Nephron progenitor cell (in vitro differentiated cells): ENCODE measurements around the gene GPR15LG.

Source experiments
- DNase-seq: peaks from one replicate; pipeline ENCODE4 v3.0.0; 2021
- H3K27ac Mint-ChIP-seq: 2 replicates; pipeline ENCODE4 v1.8.0; 2021; ENCODE audit warnings: mild to moderate bottlenecking, moderate library complexity, mixed read lengths
- H3K27me3 Mint-ChIP-seq: 2 replicates; pipeline ENCODE4 v1.8.0; 2021; ENCODE audit warnings: mild to moderate bottlenecking, low read depth, mixed read lengths; ENCODE audit not compliant: poor library complexity
- H3K36me3 Mint-ChIP-seq: 2 replicates; pipeline ENCODE4 v1.8.0; 2021; ENCODE audit warnings: low read depth, mixed read lengths
- H3K4me1 Mint-ChIP-seq: 2 replicates; pipeline ENCODE4 v1.8.0; 2021; ENCODE audit warnings: mixed read lengths
- H3K4me3 Mint-ChIP-seq: 2 replicates; pipeline ENCODE4 v1.8.0; 2021; ENCODE audit warnings: mild to moderate bottlenecking, moderate library complexity, mixed read lengths
- H3K9me3 Mint-ChIP-seq: 2 replicates; pipeline ENCODE4 v1.8.0; 2021; ENCODE audit warnings: mild to moderate bottlenecking, moderate library complexity, mixed read lengths
- CTCF ChIP-seq: fragments of 200-600 bp; sonication (generic); IDR thresholded peaks from 2 replicates; pipeline ENCODE4 v1.5.0; 2021; ENCODE audit warnings: antibody characterized with exemption

Gene GPR15LG

DNA sequence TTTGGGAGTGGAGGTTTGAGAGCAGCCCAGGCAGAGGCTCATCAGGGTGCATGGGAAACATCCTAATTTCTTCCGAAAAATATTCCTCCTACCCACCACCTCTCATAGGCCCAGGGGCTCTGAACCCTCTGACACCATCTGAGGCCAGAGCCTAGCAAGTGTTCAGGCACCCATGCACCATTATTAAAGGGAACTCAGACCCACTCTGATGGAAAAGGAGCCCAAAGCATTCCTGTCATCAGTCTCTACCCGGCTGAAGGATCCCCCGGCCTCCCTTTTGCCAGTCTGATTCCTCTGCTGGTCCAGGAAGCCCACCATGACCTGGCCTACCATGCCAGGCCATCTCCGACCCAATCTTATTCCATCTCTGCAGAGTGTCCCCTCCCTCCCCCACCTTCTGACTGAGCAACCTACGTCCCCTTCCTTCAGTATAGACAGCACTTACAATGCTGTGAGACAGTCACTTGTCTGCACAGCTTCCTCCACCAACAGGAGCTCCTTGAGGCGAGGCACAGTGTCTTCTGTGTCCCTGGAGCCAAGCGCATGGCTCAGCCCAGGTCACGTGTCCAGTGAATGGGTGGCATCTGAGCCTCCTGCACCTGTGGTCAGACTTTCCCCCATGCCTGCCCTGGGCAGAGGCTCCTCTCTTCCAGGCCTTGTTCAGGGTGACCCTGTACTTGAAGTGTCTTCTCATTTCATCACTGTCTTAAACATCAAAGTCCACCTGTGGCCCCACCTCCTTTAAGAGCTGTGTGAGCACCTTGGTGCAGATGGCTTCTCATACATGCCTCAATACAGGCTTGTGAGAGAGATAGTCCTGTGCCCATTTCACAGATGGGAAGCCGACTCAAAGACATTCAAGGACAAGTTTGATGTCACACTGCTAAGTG, 889 bp upstream of the GPR15LG start:
- Mint-ChIP-seq H3K4me3 (no peak overlapping the region), H3K36me3 (no peaks in the 10 kb centered on the region), H3K4me1 (peaks cover 15% of the 10 kb centered on the region), H3K27me3 (peaks cover 4% of the 10 kb centered on the region), H3K9me3 (no peaks in the 10 kb centered on the region), H3K27ac (peak overlapping the region; percentile 80)
- TF ChIP-seq CTCF, result no peak
- no peak for DNase-seq

- no peak for DNase-seq
- no peaks in the 10 kb centered on the region for H3K9me3 Mint-ChIP-seq
- H3K4me3 Mint-ChIP-seq, result no peak overlapping the region
- peaks cover 15% of the 10 kb centered on the region for H3K4me1 Mint-ChIP-seq
- no peak overlapping the region for H3K27ac Mint-ChIP-seq
- H3K27me3 Mint-ChIP-seq, result peaks cover 4% of the 10 kb centered on the region
- no peak for TF ChIP-seq CTCF
- H3K36me3 Mint-ChIP-seq, result no peaks in the 10 kb centered on the region
These were observed 1.8 kb downstream of the GPR15LG start for GRCh38 chr10:84175436-84175835.

DNA sequence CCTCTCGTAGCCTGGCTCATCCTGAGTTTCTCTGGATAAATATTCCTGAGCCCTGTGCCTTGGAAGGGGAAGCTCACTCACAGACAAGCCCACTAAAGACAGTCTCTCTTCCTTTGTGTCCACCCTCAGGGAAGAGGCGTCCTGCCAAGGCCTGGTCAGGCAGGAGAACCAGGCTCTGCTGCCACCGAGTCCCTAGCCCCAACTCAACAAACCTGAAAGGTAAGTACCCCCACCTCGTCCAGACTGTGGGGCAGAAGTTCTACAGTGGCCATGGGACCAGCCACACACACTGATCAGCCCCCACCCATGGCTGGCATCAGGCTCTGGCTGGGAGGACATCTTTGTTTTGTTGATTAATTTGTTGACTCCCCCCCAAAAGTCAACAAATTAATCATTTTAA, 2.8 kb downstream of the GPR15LG start:
- no peak for DNase-seq
- Mint-ChIP-seq H3K27ac (no peak overlapping the region), H3K4me3 (no peak overlapping the region), H3K4me1 (peaks cover 12% of the 10 kb centered on the region), H3K36me3 (no peaks in the 10 kb centered on the region), H3K9me3 (peaks cover 2% of the 10 kb centered on the region), H3K27me3 (peaks cover under 1% of the 10 kb centered on the region)
- no peak for TF ChIP-seq CTCF

DNA sequence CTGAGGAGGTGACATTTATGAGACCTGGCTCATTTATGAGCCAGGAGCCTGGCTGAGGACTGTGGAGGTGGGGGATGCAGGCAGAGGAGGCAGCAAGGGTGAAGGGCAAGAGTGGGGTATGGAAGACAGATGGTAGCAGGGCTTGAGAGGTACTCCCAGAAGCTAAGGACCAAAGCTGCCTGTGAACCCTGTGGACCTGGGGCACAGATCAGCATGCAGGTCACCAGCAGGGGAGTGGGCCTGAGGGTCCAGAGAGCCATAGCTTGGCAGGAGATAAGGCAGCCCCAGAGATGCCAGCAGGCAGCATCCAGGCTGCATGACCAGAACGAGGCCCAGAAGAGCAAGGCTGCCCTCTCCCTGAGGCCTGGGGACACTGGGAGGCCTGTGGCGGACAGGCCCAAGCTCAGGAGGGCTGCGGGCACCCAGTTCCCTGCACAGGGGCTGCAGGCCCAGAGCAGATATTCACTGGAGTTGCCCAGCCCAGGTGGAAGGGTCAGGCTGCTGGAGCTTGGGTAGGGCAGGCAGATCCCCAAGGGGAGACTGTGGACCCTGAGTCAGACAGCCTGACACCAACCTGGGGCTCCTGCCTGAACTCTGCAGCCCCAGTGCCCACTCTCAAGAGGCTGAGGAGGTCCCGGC, 3.4 kb downstream of the GPR15LG start:
- Mint-ChIP-seq H3K9me3 (peaks cover 4% of the 10 kb centered on the region), H3K4me3 (no peak overlapping the region), H3K4me1 (peaks cover 6% of the 10 kb centered on the region), H3K27me3 (no peaks in the 10 kb centered on the region), H3K36me3 (no peaks in the 10 kb centered on the region), H3K27ac (peak overlapping the region; percentile 8)
- no peak for DNase-seq
- TF ChIP-seq CTCF, result no peak

DNA sequence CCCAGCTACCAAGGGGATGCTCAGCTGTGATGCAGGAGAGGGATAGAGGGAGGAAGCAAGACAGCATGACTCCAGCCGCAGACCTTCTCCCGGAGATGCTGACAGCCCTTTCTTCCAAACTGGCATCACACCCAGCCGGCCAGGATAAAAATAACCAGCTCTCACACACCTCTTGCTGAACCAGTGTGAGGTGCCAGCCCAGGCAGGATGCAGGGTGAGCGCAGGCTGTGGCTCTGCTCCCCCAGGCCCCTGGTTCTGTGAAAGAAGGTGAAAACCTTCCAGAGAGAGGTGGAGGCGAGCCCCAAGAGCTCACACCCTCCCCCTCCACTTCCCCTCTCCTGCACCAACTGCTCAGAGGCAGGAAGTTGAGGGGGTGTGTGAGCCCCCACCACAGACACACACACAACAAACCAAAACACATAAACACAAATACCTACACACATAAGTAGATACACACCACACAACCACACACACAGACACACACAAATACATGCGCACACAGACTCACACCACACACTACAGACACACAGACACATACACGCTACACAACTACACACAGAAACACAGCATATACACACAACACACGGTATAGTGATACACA, 4.0 kb downstream of the GPR15LG start:
- Mint-ChIP-seq H3K27ac (no peak overlapping the region), H3K4me3 (no peak overlapping the region), H3K9me3 (peaks cover 4% of the 10 kb centered on the region), H3K27me3 (no peaks in the 10 kb centered on the region), H3K4me1 (peaks cover 5% of the 10 kb centered on the region), H3K36me3 (no peaks in the 10 kb centered on the region)
- TF ChIP-seq CTCF, result no peak
- DNase-seq, result no peak
